Measurements from ENCODE around the gene DOCK2. TPM values are rescaled to one million over a fixed set of nuclear protein-coding genes. Genes with fewer than 3 reads are reported as not detected.

The DOCK2 gene
- total and polyA plus RNA-seq, 8 donors, result 0.73 to 15.6 (median 1.7) TPM

GRCh38 chr5:169979871-169980270 is 342.8 kb downstream of the DOCK2 start:
- Histone ChIP-seq H3K4me3 (peak overlapping the region in 1 of 4 donors; percentile 25), H3K4me1 (no peaks in the 10 kb centered on the region), H3K27me3 (peaks cover 0 to 3% (median 0%) of the 10 kb centered on the region in 4 donors), H3K9me3 (no peaks in the 10 kb centered on the region), H3K27ac (no peak overlapping the region), H3K36me3 (no peaks in the 10 kb centered on the region)
- no peak for TF ChIP-seq CTCF (IDR thresholded peaks at IDR 0.05)
- ATAC-seq, result no peak
- no peak for DNase-seq
- FAIRE-seq, result no peak
- whole genome bisulfite sequencing, 2 donors, result 5 to 13% methylated on average over 3 of the region's 3 CpGs
- intact Hi-C loops (cut with DNase I), result loop anchor here in 1 of 3 donors (10.0 kb wide), 1 partner anchor 285 kb away; no protein-coding TSS in a partner anchor

GRCh38 chr5:169980418-169981053 is 343.5 kb downstream of the DOCK2 start, which contains the start of gene INSYN2B:
Gene INSYN2B, minus strand, starts transcription at chr5:169980495. Its CDS starts 96,597 bp downstream, at chr5:169883898.
- Histone ChIP-seq H3K4me3 (peak within 1 kb of the TSS in 1 of 4 donors; percentile 25), H3K4me1 (no peaks in the 10 kb centered on the region), H3K9me3 (no peaks in the 10 kb centered on the region), H3K27me3 (peaks cover 0 to 3% (median 0%) of the 10 kb centered on the region in 4 donors), H3K36me3 (no peaks in the 10 kb centered on the region), H3K27ac (no peak within 1 kb of the TSS)
- TF ChIP-seq CTCF (IDR thresholded peaks at IDR 0.05), result peak; percentile 33 to 54 (median 47)
- ATAC-seq (peak; percentile 91 to 97 (median 95)), DNase-seq (peak in 5 of 6 donors; percentile 42 to 66 (median 58)), FAIRE-seq (no peak)
- intact Hi-C loops (cut with DNase I), result loop anchor here in 1 of 3 donors (10.0 kb wide), 1 partner anchor 286 kb away; no protein-coding TSS in a partner anchor
- WGBS, 2 donors, result 6 to 9% methylated on average over 11 of the region's 11 CpGs

- Histone ChIP-seq H3K27me3 (peaks cover 0 to 3% (median 0%) of the 10 kb centered on the region in 4 donors), H3K4me3 (no peak overlapping the region), H3K36me3 (no peaks in the 10 kb centered on the region), H3K9me3 (no peaks in the 10 kb centered on the region), H3K27ac (no peak overlapping the region), H3K4me1 (no peaks in the 10 kb centered on the region)
- no peak for FAIRE-seq
- 80 to 85% methylated on average over 4 of the region's 4 CpGs for WGBS, 2 donors
- DNase-seq, result no peak
- no peak for TF ChIP-seq CTCF (IDR thresholded peaks at IDR 0.05)
- intact Hi-C loops (cut with DNase I), result loop anchor here in 1 of 3 donors (10.0 kb wide), 1 partner anchor 293 kb away; no protein-coding TSS in a partner anchor
- no peak for ATAC-seq
Measured at GRCh38 chr5:169988206-169988605, 351.1 kb downstream of the DOCK2 start.

- DNase-seq (no peak), ATAC-seq (no peak), FAIRE-seq (no peak)
- Histone ChIP-seq H3K36me3 (no peaks in the 10 kb centered on the region), H3K27ac (no peak overlapping the region), H3K9me3 (no peaks in the 10 kb centered on the region), H3K27me3 (no peaks in the 10 kb centered on the region), H3K4me1 (no peaks in the 10 kb centered on the region), H3K4me3 (no peak overlapping the region)
- no peak for TF ChIP-seq CTCF (IDR thresholded peaks at IDR 0.05)
- intact Hi-C loops (cut with DNase I), result loop anchor here in 1 of 3 donors (10.0 kb wide), 1 partner anchor 294 kb away; no protein-coding TSS in a partner anchor
- 72 to 75% methylated on average over 1 of the region's 1 CpG for WGBS, 2 donors
Measured at GRCh38 chr5:169988947-169989346, 351.9 kb downstream of the DOCK2 start.

- ATAC-seq (no peak), FAIRE-seq (no peak), DNase-seq (no peak)
- intact Hi-C loops (cut with DNase I), result loop anchor here in 1 of 3 donors (10.0 kb wide), 1 partner anchor 295 kb away; no protein-coding TSS in a partner anchor
- WGBS, 2 donors, result 73 to 77% methylated on average over 1 of the region's 1 CpG
- Histone ChIP-seq H3K27ac (no peak overlapping the region), H3K4me1 (no peaks in the 10 kb centered on the region), H3K27me3 (no peaks in the 10 kb centered on the region), H3K36me3 (no peaks in the 10 kb centered on the region), H3K9me3 (no peaks in the 10 kb centered on the region), H3K4me3 (no peak overlapping the region)
- no peak for TF ChIP-seq CTCF (IDR thresholded peaks at IDR 0.05)
Measured at GRCh38 chr5:169989365-169989764, 352.3 kb downstream of the DOCK2 start.
